ENCODE measurements around the gene SLAMF9.

The SLAMF9 gene

GRCh38 chr1:159949981-159950381, 4.1 kb downstream of the SLAMF9 start:
- Histone ChIP-seq H3K4me3 (ENCODE audit: low read length in 2 of 2) (no peak overlapping the region), H3K36me3 (ENCODE audit: control insufficient read depth in 2 of 2, insufficient read depth in 2 of 2, low read length in 2 of 2) (no peaks in the 10 kb centered on the region), H3K27ac (ENCODE audit: low read depth in 2 of 2, low read length in 2 of 2) (peak overlapping the region in 1 of 2 donors; percentile 59), H3K27me3 (ENCODE audit: control insufficient read depth in 2 of 2, insufficient read depth in 2 of 2, low read length in 2 of 2) (no peaks in the 10 kb centered on the region), H3K9ac (ENCODE audit: low read depth in 1 of 2, low read length in 2 of 2) (no peak overlapping the region), H3K9me3 (ENCODE audit: control insufficient read depth in 2 of 2, low read length in 2 of 2) (no peaks in the 10 kb centered on the region), H3K4me1 (ENCODE audit: control insufficient read depth in 2 of 2, insufficient read depth in 2 of 2, low read length in 2 of 2) (peaks cover 25 to 32% of the 10 kb centered on the region in 2 donors)

DNA sequence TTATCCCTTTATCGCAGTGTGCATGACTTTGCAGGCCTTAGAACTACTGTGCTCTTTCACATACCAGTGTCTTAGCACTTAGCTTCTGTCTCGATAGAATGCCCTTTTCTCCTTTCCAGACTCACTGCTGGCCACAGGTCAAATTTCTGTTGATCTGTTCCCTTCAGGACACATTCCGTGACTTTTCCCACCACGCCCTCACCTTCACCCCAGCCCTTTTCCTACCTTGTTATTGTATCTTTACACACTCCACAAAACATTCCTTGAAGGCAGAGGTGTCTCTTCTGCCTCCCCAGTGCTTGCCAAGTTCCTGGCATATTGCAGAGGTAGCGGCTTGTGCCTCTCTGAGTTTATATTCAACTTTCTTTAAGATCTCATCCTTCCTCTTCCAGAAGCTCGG, 4.9 kb downstream of the SLAMF9 start:
- peak overlapping the region; percentile 18 to 59 for H3K27ac ChIP-seq (ENCODE audit: low read depth in 2 of 2, low read length in 2 of 2)
- H3K36me3 ChIP-seq (ENCODE audit: control insufficient read depth in 2 of 2, insufficient read depth in 2 of 2, low read length in 2 of 2), result no peaks in the 10 kb centered on the region
- no peaks in the 10 kb centered on the region for H3K9me3 ChIP-seq (ENCODE audit: control insufficient read depth in 2 of 2, low read length in 2 of 2)
- H3K9ac ChIP-seq (ENCODE audit: low read depth in 1 of 2, low read length in 2 of 2), result no peak overlapping the region
- peaks cover 0 to 2% of the 10 kb centered on the region in 2 donors for H3K27me3 ChIP-seq (ENCODE audit: control insufficient read depth in 2 of 2, insufficient read depth in 2 of 2, low read length in 2 of 2)
- peaks cover 31 to 36% of the 10 kb centered on the region in 2 donors for H3K4me1 ChIP-seq (ENCODE audit: control insufficient read depth in 2 of 2, insufficient read depth in 2 of 2, low read length in 2 of 2)
- no peak overlapping the region for H3K4me3 ChIP-seq (ENCODE audit: low read length in 2 of 2)

GRCh38 chr1:159947942-159948341, 6.1 kb downstream of the SLAMF9 start:
- Histone ChIP-seq H3K36me3 (ENCODE audit: control insufficient read depth in 2 of 2, insufficient read depth in 2 of 2, low read length in 2 of 2) (no peaks in the 10 kb centered on the region), H3K9me3 (ENCODE audit: control insufficient read depth in 2 of 2, low read length in 2 of 2) (no peaks in the 10 kb centered on the region), H3K9ac (ENCODE audit: low read depth in 1 of 2, low read length in 2 of 2) (no peak overlapping the region), H3K27ac (ENCODE audit: low read depth in 2 of 2, low read length in 2 of 2) (no peak overlapping the region), H3K4me1 (ENCODE audit: control insufficient read depth in 2 of 2, insufficient read depth in 2 of 2, low read length in 2 of 2) (peaks cover 31 to 38% of the 10 kb centered on the region in 2 donors), H3K27me3 (ENCODE audit: control insufficient read depth in 2 of 2, insufficient read depth in 2 of 2, low read length in 2 of 2) (peaks cover 0 to 4% of the 10 kb centered on the region in 2 donors), H3K4me3 (ENCODE audit: low read length in 2 of 2) (no peak overlapping the region)

- peaks cover 33 to 39% of the 10 kb centered on the region in 2 donors for H3K4me1 ChIP-seq (ENCODE audit: control insufficient read depth in 2 of 2, insufficient read depth in 2 of 2, low read length in 2 of 2)
- H3K27ac ChIP-seq (ENCODE audit: low read depth in 2 of 2, low read length in 2 of 2), result peak overlapping the region; percentile 59 to 72
- no peaks in the 10 kb centered on the region for H3K9me3 ChIP-seq (ENCODE audit: control insufficient read depth in 2 of 2, low read length in 2 of 2)
- peaks cover 0 to 4% of the 10 kb centered on the region in 2 donors for H3K27me3 ChIP-seq (ENCODE audit: control insufficient read depth in 2 of 2, insufficient read depth in 2 of 2, low read length in 2 of 2)
- H3K9ac ChIP-seq (ENCODE audit: low read depth in 1 of 2, low read length in 2 of 2), result peak overlapping the region in 1 of 2 donors; percentile 73
- H3K4me3 ChIP-seq (ENCODE audit: low read length in 2 of 2), result peak overlapping the region; percentile 66 to 76
- no peaks in the 10 kb centered on the region for H3K36me3 ChIP-seq (ENCODE audit: control insufficient read depth in 2 of 2, insufficient read depth in 2 of 2, low read length in 2 of 2)
Observed at GRCh38 chr1:159946242-159947187, 7.5 kb downstream of the SLAMF9 start.

DNA sequence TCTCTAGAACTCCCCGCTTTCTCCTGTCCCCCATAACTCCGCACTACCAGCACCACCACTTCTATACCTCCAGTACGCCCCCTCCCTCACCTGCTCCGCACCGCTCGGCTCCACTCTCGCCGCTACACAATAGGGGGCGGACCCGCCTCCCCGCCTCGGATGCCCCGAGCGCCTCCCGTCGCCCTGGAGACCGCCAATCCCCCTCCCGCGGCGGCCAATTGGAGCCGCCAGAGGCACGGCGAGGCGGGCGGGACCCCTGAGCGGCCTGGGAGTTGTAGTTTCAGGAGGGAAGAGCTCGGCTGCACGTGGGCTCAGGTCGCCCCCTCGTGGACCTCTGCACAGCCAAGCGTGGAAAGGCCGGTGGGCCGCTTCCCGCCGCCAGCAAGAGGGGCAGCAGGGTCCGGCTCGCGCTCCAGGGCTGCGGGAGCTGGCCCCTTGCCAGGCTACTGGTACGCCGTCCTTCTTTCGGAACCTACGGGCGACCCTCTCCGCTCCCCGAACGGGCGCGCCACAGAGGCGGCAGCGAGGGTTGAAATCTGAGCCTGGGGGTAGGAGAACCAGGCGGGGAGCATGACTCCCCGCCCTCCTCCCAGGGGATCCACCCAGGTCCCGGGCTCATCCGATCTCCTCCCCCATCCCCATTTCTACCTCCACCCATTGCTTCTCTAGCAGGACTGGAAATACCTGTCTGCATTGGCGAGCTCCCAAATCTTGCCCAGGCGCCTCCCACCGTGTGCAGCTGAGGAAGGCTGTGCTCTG, 8.4 kb downstream of the SLAMF9 start, which contains the start of gene IGSF9:
Gene IGSF9 (minus strand): TSS at position 131 of the 759 bp plus-strand sequence. CDS start 2,159 bp downstream, outside the sequence.
- H3K9ac ChIP-seq (ENCODE audit: low read depth in 1 of 2, low read length in 2 of 2), result peak within 1 kb of the TSS; percentile 56 to 73
- H3K4me1 ChIP-seq (ENCODE audit: control insufficient read depth in 2 of 2, insufficient read depth in 2 of 2, low read length in 2 of 2), result peaks cover 33 to 39% of the 10 kb centered on the region in 2 donors
- H3K4me3 ChIP-seq (ENCODE audit: low read length in 2 of 2), result peak within 1 kb of the TSS; percentile 66 to 76
- peaks cover 0 to 4% of the 10 kb centered on the region in 2 donors for H3K27me3 ChIP-seq (ENCODE audit: control insufficient read depth in 2 of 2, insufficient read depth in 2 of 2, low read length in 2 of 2)
- peak within 1 kb of the TSS; percentile 67 to 72 for H3K27ac ChIP-seq (ENCODE audit: low read depth in 2 of 2, low read length in 2 of 2)
- H3K36me3 ChIP-seq (ENCODE audit: control insufficient read depth in 2 of 2, insufficient read depth in 2 of 2, low read length in 2 of 2), result no peaks in the 10 kb centered on the region
- H3K9me3 ChIP-seq (ENCODE audit: control insufficient read depth in 2 of 2, low read length in 2 of 2), result no peaks in the 10 kb centered on the region

DNA sequence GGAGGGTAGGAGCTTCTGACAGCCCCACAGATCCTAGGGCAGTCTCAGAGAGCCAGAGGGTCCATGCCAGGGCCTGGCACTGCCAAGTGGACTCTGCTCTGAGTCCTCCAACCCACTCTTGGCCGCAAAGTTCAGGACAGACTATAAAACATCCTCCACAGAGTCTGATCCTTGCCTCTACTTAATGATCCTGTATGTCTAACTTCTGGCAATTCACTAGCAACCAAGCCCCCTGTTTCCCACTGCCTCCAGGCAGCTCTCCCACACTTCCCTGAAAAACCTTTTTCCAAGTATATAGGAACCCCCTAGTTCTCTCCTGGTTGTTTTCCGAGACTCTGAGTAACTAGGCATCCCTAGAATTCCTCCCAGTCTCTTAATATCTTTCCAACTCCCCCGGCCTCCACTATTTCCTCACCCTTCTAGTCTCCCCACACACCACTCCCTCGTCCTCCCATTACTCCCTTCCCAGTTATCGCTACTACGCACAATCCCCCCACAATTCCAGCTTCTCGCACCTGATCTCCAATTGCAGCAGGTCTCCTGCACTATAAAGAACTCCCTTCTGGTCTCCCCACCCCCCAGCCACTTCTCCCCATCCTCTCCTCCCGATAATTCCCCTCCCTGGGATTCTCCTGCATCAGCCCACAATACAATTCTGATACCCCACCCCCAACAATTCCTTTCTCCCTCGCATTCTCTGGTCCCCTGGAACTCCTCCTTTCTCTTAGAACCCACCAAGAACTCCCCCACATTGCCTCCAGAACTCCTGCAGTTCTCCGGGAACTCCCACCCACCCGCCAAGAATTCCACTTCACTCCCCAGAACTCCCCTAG, 9.2 kb downstream of the SLAMF9 start:
- peak overlapping the region; percentile 66 to 76 for H3K4me3 ChIP-seq (ENCODE audit: low read length in 2 of 2)
- H3K36me3 ChIP-seq (ENCODE audit: control insufficient read depth in 2 of 2, insufficient read depth in 2 of 2, low read length in 2 of 2), result no peaks in the 10 kb centered on the region
- no peaks in the 10 kb centered on the region for H3K9me3 ChIP-seq (ENCODE audit: control insufficient read depth in 2 of 2, low read length in 2 of 2)
- peak overlapping the region; percentile 56 to 73 for H3K9ac ChIP-seq (ENCODE audit: low read depth in 1 of 2, low read length in 2 of 2)
- peaks cover 0 to 4% of the 10 kb centered on the region in 2 donors for H3K27me3 ChIP-seq (ENCODE audit: control insufficient read depth in 2 of 2, insufficient read depth in 2 of 2, low read length in 2 of 2)
- peak overlapping the region; percentile 67 to 72 for H3K27ac ChIP-seq (ENCODE audit: low read depth in 2 of 2, low read length in 2 of 2)
- H3K4me1 ChIP-seq (ENCODE audit: control insufficient read depth in 2 of 2, insufficient read depth in 2 of 2, low read length in 2 of 2), result peaks cover 39 to 43% of the 10 kb centered on the region in 2 donors

DNA sequence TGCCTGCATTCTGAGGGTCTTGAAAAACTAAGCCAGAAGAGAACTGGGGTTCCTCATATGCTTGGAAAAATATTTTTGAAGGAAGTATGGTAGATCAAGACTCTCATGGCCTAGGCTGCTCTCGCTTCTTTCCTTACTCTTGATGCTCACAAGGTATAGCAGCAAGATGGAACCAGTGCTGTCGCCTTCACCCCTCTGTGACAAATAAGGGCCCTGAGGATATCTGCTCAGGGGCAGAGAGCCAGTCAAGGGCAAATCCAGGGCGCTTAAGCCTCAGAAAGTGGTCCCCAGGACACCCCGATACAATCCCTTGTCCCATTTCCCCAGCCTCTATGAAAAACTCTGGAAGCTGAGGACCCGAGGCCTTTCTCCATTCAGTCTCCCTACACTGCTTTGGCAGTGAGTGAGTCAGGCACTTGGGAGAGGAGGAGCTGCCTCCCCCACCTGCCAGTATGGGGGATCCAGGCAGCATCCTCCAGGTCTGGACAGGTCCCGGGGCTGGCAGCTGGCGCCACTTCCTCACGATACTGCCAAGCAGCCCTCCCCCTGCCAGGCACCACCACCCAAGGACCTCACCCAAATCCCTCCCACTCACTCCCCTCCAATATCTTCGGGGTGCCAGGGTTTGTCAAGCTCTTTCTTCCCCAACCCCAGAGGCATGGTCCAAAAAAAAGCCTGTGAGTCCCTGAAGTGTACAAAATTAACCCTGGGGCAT, 10.0 kb downstream of the SLAMF9 start:
- no peaks in the 10 kb centered on the region for H3K36me3 ChIP-seq (ENCODE audit: control insufficient read depth in 2 of 2, insufficient read depth in 2 of 2, low read length in 2 of 2)
- H3K27me3 ChIP-seq (ENCODE audit: control insufficient read depth in 2 of 2, insufficient read depth in 2 of 2, low read length in 2 of 2), result peaks cover 0 to 4% of the 10 kb centered on the region in 2 donors
- H3K27ac ChIP-seq (ENCODE audit: low read depth in 2 of 2, low read length in 2 of 2), result no peak overlapping the region
- H3K9me3 ChIP-seq (ENCODE audit: control insufficient read depth in 2 of 2, low read length in 2 of 2), result no peaks in the 10 kb centered on the region
- peaks cover 35 to 43% of the 10 kb centered on the region in 2 donors for H3K4me1 ChIP-seq (ENCODE audit: control insufficient read depth in 2 of 2, insufficient read depth in 2 of 2, low read length in 2 of 2)
- H3K4me3 ChIP-seq (ENCODE audit: low read length in 2 of 2), result peak overlapping the region; percentile 22 to 76
- H3K9ac ChIP-seq (ENCODE audit: low read depth in 1 of 2, low read length in 2 of 2), result peak overlapping the region in 1 of 2 donors; percentile 2

DNA sequence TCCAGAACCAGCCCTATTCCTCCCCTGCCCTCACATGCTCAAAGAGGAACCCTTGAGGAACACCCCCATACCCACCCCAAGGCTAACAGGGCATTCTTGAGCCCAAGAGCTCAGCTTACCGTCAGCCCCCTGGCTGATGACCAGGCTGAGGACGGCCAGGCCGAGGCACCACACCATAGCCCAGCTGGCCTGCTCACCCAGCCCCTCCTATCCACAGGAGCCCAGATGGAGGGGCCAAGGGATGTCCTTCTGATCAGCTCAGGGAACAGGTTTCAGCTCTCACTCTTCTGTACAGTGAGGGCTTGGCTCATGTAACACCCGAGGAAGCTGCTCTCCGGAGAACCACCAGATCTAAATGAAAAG, 10.8 kb downstream of the SLAMF9 start:
- Histone ChIP-seq H3K27ac (ENCODE audit: low read depth in 2 of 2, low read length in 2 of 2) (no peak overlapping the region), H3K9me3 (ENCODE audit: control insufficient read depth in 2 of 2, low read length in 2 of 2) (no peaks in the 10 kb centered on the region), H3K36me3 (ENCODE audit: control insufficient read depth in 2 of 2, insufficient read depth in 2 of 2, low read length in 2 of 2) (no peaks in the 10 kb centered on the region), H3K9ac (ENCODE audit: low read depth in 1 of 2, low read length in 2 of 2) (no peak overlapping the region), H3K4me3 (ENCODE audit: low read length in 2 of 2) (no peak overlapping the region), H3K27me3 (ENCODE audit: control insufficient read depth in 2 of 2, insufficient read depth in 2 of 2, low read length in 2 of 2) (peaks cover 0 to 4% of the 10 kb centered on the region in 2 donors), H3K4me1 (ENCODE audit: control insufficient read depth in 2 of 2, insufficient read depth in 2 of 2, low read length in 2 of 2) (peaks cover 39 to 43% of the 10 kb centered on the region in 2 donors)

GRCh38 chr1:159942632-159943277, 11.3 kb downstream of the SLAMF9 start:
- Histone ChIP-seq H3K9ac (ENCODE audit: low read depth in 1 of 2, low read length in 2 of 2) (no peak overlapping the region), H3K27me3 (ENCODE audit: control insufficient read depth in 2 of 2, insufficient read depth in 2 of 2, low read length in 2 of 2) (peaks cover 0 to 4% of the 10 kb centered on the region in 2 donors), H3K9me3 (ENCODE audit: control insufficient read depth in 2 of 2, low read length in 2 of 2) (no peaks in the 10 kb centered on the region), H3K27ac (ENCODE audit: low read depth in 2 of 2, low read length in 2 of 2) (no peak overlapping the region), H3K4me1 (ENCODE audit: control insufficient read depth in 2 of 2, insufficient read depth in 2 of 2, low read length in 2 of 2) (peaks cover 43 to 44% of the 10 kb centered on the region in 2 donors), H3K4me3 (ENCODE audit: low read length in 2 of 2) (no peak overlapping the region), H3K36me3 (ENCODE audit: control insufficient read depth in 2 of 2, insufficient read depth in 2 of 2, low read length in 2 of 2) (no peaks in the 10 kb centered on the region)

Data from mucosa of rectum (tissue), 2 donors.